GM21576 (cell line): Measurements from ENCODE around the gene TRERF1.
"Not testable (repeated sequence)": the region's sequence is repeated elsewhere in the genome, so short reads cannot be mapped to it uniquely, and the experiment has no call there.

ENCODE experiments used
- ATAC-seq: cut with Tn5 transposase; IDR thresholded peaks from one replicate; pipeline ENCODE4 v1.9.1; 2021; ENCODE audit warnings: mild to moderate bottlenecking, moderate library complexity; ENCODE audit not compliant: unreplicated experiment

TRERF1 gene

GRCh38 chr6:42227173-42227850 lies 224.4 kb downstream of the TRERF1 start:
- no peak for ATAC-seq

GRCh38 chr6:42226645-42227143 lies 225.0 kb downstream of the TRERF1 start:
- ATAC-seq, result no peak

- ATAC-seq, result no peak
Measured at GRCh38 chr6:42226161-42226611, 225.5 kb downstream of the TRERF1 start.

DNA sequence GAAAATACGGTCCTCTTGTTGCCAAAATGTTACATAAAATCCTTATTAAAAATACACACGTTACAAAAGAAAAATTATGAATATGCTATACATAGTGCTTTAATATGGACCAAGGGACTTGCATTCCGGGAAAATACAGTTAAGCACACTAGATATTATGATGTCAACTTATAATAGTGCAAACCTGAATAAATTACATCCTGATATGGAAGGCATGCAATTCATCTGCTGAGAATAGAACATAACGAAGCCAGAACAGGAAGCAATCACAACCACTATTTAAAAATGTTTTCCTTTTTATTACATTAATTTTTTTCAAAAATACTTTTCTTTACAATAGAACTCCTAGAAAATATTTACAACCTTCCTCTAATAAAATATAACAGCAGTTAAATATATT lies 226.3 kb downstream of the TRERF1 start:
- no peak for ATAC-seq

DNA sequence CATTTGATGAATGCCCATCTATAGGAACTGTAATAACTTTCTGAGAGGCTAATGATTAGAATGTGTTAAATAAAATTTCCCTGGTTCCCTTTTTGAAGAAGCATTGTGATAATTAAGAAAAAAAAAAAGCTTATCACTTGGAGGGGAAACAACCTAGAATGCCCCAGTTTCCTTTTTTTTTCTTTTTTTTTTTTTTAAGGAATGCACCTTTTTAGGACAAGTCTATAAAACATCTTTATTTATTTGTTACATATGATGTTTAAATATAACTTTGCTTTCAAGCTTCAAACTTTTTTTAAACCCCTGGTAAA lies 226.7 kb downstream of the TRERF1 start:
- no peak for ATAC-seq

DNA sequence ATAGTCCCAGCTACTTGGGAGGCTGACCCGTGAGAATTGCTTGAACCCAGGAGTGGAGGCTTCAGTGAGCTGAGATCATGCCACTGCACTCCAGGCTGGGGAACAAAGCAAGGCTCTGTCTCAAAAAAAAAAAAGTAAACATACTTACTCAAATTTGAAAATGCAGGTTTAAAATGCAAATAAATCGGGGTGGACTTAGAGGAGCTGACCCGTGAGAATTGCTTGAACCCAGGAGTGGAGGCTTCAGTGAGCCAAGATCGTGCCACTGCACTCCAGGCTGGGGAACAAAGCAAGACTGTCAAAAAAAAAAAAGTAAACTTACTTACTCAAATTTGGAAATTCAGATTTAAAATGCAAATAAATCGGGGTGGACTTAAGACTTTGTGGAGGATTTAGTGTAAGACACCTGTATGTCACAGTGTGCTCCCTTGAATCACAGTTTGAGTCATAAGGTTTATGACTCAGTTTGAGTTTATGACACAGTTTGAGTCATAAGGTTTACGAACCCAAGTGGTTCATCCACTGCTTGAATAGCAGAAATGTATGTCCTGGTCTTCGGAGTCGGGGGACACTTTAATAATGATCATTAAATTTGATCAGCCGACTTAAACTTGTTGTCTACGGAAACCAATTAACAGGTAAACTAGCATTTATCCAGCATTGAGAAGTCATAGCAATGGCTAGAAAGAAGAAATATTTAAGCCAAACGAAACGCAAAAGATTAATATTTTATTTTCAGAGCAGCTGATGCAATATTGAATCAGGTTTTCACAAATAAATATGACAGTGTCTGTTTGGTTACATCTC lies 227.3 kb downstream of the TRERF1 start:
- peak; percentile 84 for ATAC-seq

DNA sequence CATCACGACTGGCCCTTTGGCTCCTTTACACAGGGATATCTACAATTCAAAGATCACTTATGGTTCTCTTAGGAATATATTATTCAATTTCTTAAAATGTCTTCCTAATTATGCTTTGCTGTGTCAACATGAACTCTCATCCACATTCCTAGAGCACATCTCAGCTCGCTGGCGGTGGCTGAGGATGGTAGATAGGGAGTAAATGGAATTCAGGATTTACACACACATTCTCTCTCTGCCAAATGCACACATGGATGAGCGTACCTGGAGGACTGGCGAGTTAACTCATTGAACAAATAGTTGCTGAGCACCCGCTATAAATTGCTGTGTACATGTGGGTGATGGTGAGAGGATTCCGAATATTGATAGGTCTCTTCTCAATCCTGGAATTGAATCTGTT lies 229.3 kb downstream of the TRERF1 start:
- no peak for ATAC-seq

DNA sequence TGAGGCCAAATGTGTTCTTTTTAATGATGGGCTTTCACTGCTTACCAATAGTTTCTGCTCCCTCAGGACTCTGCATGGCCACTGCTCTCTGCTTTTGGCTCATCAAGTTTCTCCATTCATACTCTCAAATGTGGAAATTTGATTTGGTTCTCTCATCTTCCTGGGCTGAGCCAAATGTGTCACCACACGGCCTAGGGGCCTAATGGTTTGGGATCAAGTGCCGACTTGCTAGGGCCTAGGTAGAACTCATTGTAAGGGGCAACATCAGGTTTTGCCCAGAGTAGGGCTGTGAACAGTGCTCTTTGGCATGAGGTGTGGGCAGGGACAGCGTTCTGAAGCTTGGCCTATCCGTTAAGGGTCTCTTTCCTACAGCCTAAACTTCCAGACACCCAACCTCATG lies 230.2 kb downstream of the TRERF1 start:
- ATAC-seq, result no peak

- no peak for ATAC-seq
Measured at GRCh38 chr6:42220807-42221206, 230.9 kb downstream of the TRERF1 start.

DNA sequence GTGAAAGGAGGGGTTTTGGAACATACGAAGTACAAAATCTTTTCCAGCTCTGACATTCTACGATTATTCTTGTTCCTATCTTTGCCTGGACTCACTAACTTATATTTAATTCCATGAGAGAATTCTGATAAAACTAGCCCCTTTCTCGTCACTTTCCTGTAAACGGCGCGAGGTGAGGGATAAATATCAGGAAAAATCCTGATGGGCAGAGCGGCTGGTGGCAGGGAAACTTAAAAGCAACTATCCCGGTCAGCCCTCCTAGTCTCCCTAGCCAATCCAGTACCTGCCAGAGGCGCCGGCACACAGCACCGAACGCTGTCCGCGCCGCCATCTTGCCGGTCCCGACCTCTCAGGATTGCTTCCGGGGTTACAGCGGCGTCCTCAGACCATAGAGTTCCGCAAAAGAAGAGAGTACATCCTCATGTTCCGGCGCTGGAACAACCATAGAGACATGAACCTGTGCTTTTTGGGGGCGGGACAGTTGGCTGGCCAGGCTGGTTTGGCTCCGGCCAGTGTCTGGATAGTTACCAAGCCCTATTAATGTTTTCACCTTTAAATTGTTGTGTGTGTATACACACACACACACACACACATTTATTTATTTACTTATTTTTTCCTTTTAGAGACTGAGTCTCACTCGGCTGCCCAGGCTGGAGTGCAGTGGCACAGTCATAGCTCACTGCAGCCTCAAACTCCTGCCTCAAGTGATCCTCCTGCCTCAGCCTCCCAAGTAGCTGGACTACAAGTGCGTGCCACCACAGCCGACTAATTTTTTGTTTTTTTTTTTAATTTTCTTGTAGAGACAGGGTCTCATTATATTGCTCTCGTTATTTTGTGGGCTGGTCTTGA lies 234.0 kb downstream of the TRERF1 start, which contains the start of gene MRPS10:
Gene MRPS10 (minus strand): TSS at position 343 of the 849 bp plus-strand sequence. CDS start 12 bp downstream, at position 331.
- peak; percentile 89 for ATAC-seq

DNA sequence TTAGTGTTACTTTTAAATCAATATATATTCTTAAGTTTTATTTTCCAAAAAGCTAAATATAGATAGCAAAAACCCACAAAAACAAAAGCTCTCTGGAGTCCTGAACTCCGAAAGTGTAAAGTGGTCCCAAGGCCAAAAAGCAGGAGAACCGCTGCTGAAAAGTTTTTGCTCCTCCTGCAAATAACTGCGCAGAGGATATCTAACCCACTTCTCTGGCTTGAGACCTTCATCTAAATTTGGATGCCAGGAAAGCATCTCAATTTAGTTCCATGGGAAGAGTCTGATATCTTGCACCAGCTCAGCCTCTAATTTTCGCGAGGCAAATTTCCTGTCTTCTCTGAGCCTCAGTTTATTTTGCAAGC lies 234.6 kb downstream of the TRERF1 start:
- ATAC-seq, result no peak

DNA sequence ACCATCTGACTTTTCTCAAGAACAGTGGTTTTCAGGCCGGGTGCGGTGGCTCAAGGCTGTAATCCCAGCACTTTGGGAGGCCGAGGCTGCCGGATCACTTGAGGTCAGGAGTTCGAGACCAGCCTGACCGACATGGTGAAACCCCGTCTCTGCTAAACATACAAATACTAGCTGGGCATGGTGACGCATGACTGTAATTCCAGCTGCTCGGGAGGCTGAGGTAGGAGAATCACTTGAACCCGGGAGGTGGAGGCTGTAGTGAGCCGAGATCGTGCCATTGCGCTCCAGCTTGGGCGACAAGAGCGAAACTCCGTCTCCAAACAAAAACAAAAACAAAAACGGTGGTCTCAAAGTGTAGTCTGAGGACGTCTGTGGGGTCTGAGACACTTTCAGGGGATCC lies 235.2 kb downstream of the TRERF1 start:
- not testable (repeated sequence) for ATAC-seq

DNA sequence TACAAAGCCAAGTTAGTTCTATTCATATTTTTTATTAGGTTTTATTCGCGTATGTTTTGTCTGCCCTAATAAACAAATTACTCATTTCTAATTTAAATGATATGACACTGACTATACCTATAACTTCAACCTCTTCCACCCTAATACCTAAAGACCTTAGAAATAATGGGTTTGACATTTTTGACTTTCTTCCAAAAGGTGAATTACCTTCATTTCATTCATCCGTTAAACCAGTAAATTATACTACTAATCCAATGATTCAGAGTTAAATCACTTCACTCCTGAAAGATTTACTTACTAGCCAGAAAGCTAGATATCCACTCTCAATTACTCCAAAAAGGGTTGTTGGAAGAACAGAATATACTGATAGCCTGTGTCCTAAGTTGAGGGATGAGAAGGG lies 239.3 kb downstream of the TRERF1 start:
- ATAC-seq, result no peak

- ATAC-seq, result no peak
Measured at GRCh38 chr6:42211726-42212125, 240.0 kb downstream of the TRERF1 start.

GRCh38 chr6:42210551-42210950 lies 241.2 kb downstream of the TRERF1 start:
- ATAC-seq, result no peak

DNA sequence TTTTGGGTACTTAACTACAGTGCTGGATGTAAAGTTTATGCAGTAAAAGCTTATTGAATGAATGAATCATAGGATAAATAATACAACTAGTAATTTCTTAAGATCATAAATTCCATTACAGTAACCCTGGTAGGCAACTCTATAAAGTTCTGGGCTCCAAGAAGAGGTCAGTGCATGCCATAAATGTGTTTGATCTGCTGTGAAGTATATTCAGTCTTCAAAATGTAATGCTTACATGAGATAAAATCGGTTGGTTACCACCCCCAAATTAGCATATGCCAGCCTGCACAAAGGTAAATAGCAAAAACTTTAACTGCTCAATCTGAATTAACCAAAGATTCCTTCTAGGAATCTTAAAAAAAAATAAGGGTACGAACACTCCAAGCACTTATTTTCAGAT lies 244.2 kb downstream of the TRERF1 start:
- not testable (repeated sequence) for ATAC-seq

- ATAC-seq, result no peak
Measured at GRCh38 chr6:42204768-42205282, 246.9 kb downstream of the TRERF1 start.

- ATAC-seq, result no peak
Measured at GRCh38 chr6:42203183-42203582, 248.5 kb downstream of the TRERF1 start.

- not testable (repeated sequence) for ATAC-seq
Measured at GRCh38 chr6:42202131-42202915, 249.4 kb downstream of the TRERF1 start.

- no peak for ATAC-seq
Measured at GRCh38 chr6:42201382-42201781, 250.3 kb downstream of the TRERF1 start.
